Ascending aorta (tissue), 2 donors: ENCODE results near the gene RPS6KC1. TPM values are rescaled to one million over a fixed set of nuclear protein-coding genes. Genes with fewer than 3 reads are reported as not detected.
"Not testable (repeated sequence)": the region's sequence is repeated elsewhere in the genome, so short reads cannot be mapped to it uniquely, and the experiment has no call there.

ENCODE experiments used
- DNase-seq, 2 donors: peaks; one replicate each; pipeline ENCODE4 v3.0.0-alpha.2; 2019; ENCODE audit warnings: low spot score in 2 of 2
- H3K27ac ChIP-seq, 2 donors: fragments of 200-600 bp; sonication (generic); one replicate each; pipeline ENCODE4 v1.5.1; 2016 to 2017; ENCODE audit warnings: mild to moderate bottlenecking in 1 of 2
- H3K27me3 ChIP-seq: fragments of 200-600 bp; sonication (generic); one replicate; pipeline ENCODE4 v1.5.1; 2017
- H3K36me3 ChIP-seq, 2 donors: fragments of 200-600 bp; sonication (generic); one replicate each; pipeline ENCODE4 v1.5.1; 2016
- H3K4me1 ChIP-seq, 2 donors: fragments of 200-600 bp; sonication (generic); one replicate each; pipeline ENCODE4 v1.5.1; 2016 to 2017; ENCODE audit warnings: mild to moderate bottlenecking in 1 of 2
- H3K4me3 ChIP-seq, 2 donors: fragments of 200-600 bp; sonication (generic); one replicate each; pipeline ENCODE4 v1.5.1; 2016 to 2017; ENCODE audit warnings: mild to moderate bottlenecking in 1 of 2
- H3K9me3 ChIP-seq, 2 donors: fragments of 200-600 bp; sonication (generic); one replicate each; pipeline ENCODE4 v1.5.1; 2016
- CTCF ChIP-seq, 3 experiments: fragments of 200-600 bp in 2 of 3; fragments of 450-650 bp in 1 of 3; sonication (generic) in 2 of 3; IDR thresholded peaks; one replicate each; pipeline ENCODE4 v1.5.1; 2016 to 2019; ENCODE audit warnings: antibody characterized with exemption in 3 of 3, mild to moderate bottlenecking in 1 of 3, moderate library complexity in 1 of 3
- intact Hi-C: fragments of 100-400 bp; cut with DNase I; formaldehyde crosslinking; loops from one replicate; pipeline ENCODE4 v1.15.1; 2023
- total RNA-seq: library from RNA; depleted of rRNA; stranded (reverse); fragments of >200 nt; gene quantifications from one replicate; pipeline ENCODE4 v1.1.0, GENCODE V29; 2016

RPS6KC1 gene
- total RNA-seq, 1 donor from 2014 or later, result 21.0 TPM

- Histone ChIP-seq H3K36me3 (no peaks in the 10 kb centered on the region), H3K27ac (no peak overlapping the region), H3K4me3 (no peak overlapping the region), H3K4me1 (peaks cover 0 to 2% of the 10 kb centered on the region in 2 donors), H3K9me3 (no peaks in the 10 kb centered on the region), H3K27me3 (no peaks in the 10 kb centered on the region)
- intact Hi-C loops, result no loop called here
- no peak for TF ChIP-seq CTCF (IDR thresholded peaks at IDR 0.05)
- DNase-seq, result no peak
Observed at GRCh38 chr1:213148905-213149304, 97.9 kb downstream of the RPS6KC1 start.

DNA sequence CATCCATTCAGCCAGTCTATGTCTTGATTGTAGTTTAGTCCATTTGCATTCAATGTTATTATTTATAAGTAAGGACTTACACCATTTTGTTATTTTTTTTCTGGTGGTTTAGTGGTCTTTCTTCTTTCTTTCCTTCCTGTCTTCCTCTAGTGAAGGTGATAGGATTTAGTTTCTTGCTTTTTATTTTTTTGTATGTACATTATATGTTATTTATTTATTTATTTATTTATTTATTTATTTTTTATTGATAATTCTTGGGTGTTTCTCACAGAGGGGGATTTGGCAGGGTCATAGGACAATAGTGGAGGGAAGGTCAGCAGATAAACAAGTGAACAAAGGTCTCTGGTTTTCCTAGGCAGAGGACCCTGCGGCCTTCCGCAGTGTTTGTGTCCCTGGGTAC, 99.0 kb downstream of the RPS6KC1 start:
- H3K36me3 ChIP-seq, H3K9me3 ChIP-seq, H3K4me3 ChIP-seq, intact Hi-C loops, DNase-seq, H3K27me3 ChIP-seq, H3K27ac ChIP-seq: not testable (repeated sequence)
- H3K4me1 ChIP-seq, result peaks cover 0 to 14% of the 10 kb centered on the region in 2 donors

DNA sequence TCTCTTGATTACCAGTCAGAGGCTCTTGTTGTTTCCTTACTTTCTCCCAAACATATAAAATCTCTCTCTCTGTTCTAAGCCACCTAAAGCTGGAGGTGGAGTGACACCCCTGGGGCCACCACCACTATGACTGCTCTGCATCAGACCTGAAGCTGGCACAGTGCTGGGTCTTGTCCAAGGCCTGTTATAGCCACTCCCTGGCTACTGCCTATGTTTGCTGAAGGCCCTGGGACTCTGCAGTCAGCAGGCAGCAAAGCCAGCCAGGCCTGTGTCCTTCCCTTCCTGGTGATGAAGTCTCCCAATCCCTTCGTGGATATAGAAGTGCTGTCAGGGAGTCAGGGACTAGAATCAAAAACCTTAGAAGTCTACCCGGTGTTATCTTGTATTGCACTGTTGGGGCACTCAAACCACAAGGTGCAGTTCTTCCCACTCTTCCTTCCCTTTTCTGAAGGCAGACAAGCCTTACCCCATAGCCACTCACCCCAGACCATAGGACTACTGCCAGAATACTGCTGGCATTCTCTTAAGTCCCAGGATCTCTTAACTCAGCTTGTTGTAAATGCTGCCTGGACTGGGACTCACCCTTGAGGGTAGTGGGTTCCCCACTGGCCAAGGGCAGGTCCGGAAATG, 103.1 kb downstream of the RPS6KC1 start:
- Histone ChIP-seq H3K27ac (peak overlapping the region; percentile 35 to 45), H3K36me3 (no peaks in the 10 kb centered on the region), H3K4me3 (no peak overlapping the region), H3K27me3 (no peaks in the 10 kb centered on the region), H3K4me1 (peaks cover 0 to 29% of the 10 kb centered on the region in 2 donors), H3K9me3 (no peaks in the 10 kb centered on the region)
- intact Hi-C loops, result no loop called here
- no peak for TF ChIP-seq CTCF (IDR thresholded peaks at IDR 0.05)
- DNase-seq, result no peak

DNA sequence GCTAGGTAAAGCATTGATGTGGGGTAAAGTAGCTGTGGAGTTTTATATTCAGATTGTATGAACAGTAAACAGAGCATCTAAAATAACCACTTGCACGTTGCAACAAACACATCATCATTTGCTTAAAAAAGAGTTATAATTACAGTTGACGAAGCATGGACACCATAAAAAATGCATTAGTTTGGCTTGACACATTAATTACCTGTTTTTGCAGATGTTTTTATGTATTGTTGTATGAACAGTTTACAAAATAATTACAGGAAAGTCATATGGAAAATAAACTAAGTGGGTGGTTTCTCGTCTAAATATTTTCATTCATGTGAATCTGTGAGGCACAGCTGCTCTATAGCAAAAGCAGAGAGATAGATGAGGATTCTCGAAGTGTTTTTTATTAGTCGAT, 108.3 kb downstream of the RPS6KC1 start:
- intact Hi-C loops, result no loop called here
- no peaks in the 10 kb centered on the region for H3K9me3 ChIP-seq
- DNase-seq, result no peak
- H3K27me3 ChIP-seq, result no peaks in the 10 kb centered on the region
- no peaks in the 10 kb centered on the region for H3K36me3 ChIP-seq
- H3K4me1 ChIP-seq, result peaks cover 0 to 45% of the 10 kb centered on the region in 2 donors
- peak overlapping the region in 1 of 2 donors; percentile 1 for H3K27ac ChIP-seq
- H3K4me3 ChIP-seq, result no peak overlapping the region
- no peak for TF ChIP-seq CTCF (IDR thresholded peaks at IDR 0.05)

DNA sequence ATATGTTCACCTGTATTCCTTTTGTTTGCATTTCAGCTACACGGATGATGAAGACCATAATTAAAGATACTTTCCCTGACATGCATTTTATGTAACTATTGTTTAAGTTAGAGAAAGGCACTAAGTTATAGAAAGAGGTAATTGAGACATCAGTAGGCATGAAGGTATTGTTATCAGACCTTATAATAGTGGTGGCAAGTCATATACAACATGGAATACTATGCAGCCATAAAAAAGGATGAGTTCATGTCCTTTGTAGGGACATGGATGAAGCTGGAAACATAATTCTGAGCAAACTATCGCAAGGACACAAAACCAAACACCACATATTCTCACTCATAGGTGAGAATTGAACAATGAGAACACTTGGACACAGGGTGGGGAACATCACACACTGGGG, 109.4 kb downstream of the RPS6KC1 start:
- H3K9me3 ChIP-seq, H3K36me3 ChIP-seq, intact Hi-C loops, H3K4me3 ChIP-seq, H3K27ac ChIP-seq, H3K27me3 ChIP-seq, DNase-seq: not testable (repeated sequence)
- peaks cover 0 to 34% of the 10 kb centered on the region in 2 donors for H3K4me1 ChIP-seq

DNA sequence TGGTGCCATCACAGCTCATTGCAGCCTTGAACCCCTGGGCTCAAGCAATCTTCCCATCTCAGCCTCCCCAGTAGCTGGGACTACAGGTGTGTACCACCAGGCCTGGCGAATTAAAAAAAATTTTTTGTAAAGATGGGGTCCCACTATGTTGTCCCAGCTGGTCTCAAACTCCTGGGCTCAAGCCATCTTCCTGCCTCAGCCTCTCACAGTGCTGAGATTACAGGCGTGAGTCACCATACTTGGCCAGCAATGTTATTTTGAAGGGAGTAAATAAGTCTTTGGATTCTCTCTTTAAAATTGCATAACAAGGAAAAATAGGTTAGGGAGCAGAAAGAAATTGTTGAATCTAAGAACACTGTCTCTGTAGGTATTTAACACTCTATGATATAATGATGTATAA, 111.3 kb downstream of the RPS6KC1 start:
- peaks cover 0 to 31% of the 10 kb centered on the region in 2 donors for H3K4me1 ChIP-seq
- H3K9me3 ChIP-seq, result no peaks in the 10 kb centered on the region
- peak in 1 of 2 donors; percentile 67 for DNase-seq
- TF ChIP-seq CTCF (IDR thresholded peaks at IDR 0.05), result no peak
- intact Hi-C loops, result no loop called here
- no peak overlapping the region for H3K4me3 ChIP-seq
- no peaks in the 10 kb centered on the region for H3K27me3 ChIP-seq
- H3K27ac ChIP-seq, result peak overlapping the region; percentile 25 to 42
- H3K36me3 ChIP-seq, result no peaks in the 10 kb centered on the region

GRCh38 chr1:213162862-213163261, 111.8 kb downstream of the RPS6KC1 start:
- Histone ChIP-seq H3K27me3 (no peaks in the 10 kb centered on the region), H3K36me3 (no peaks in the 10 kb centered on the region), H3K4me3 (no peak overlapping the region), H3K27ac (peak overlapping the region in 1 of 2 donors; percentile 50), H3K4me1 (peaks cover 0 to 31% of the 10 kb centered on the region in 2 donors), H3K9me3 (no peaks in the 10 kb centered on the region)
- intact Hi-C loops, result no loop called here
- DNase-seq, result no peak
- TF ChIP-seq CTCF (IDR thresholded peaks at IDR 0.05), result no peak
